C4-2B (cell line): ENCODE measurements around the gene RAB11FIP4.

Source experiments
- H3K27ac ChIP-seq: fragments of 450-650 bp; 2 replicates; pipeline ENCODE4 v1.5.1; 2017
- CTCF ChIP-seq: fragments of 450-650 bp; conservative IDR thresholded peaks from 2 replicates; pipeline ENCODE4 v1.5.1; 2017; ENCODE audit warnings: mild to moderate bottlenecking
- ZFX ChIP-seq: fragments of 450-650 bp; IDR thresholded peaks from 2 replicates; pipeline ENCODE4 v1.6.1; 2017

The RAB11FIP4 gene

GRCh38 chr17:31585280-31585630 lies 193.8 kb downstream of the RAB11FIP4 start:
- no peak overlapping the region for H3K27ac ChIP-seq
- TF ChIP-seq ZFX (no peak), CTCF (no peak)

GRCh38 chr17:31586946-31587345 lies 195.5 kb downstream of the RAB11FIP4 start:
- no peak overlapping the region for H3K27ac ChIP-seq
- TF ChIP-seq ZFX: no peak
- no peak for TF ChIP-seq CTCF

GRCh38 chr17:31587462-31587861 lies 196.0 kb downstream of the RAB11FIP4 start:
- H3K27ac ChIP-seq: no peak overlapping the region
- TF ChIP-seq CTCF: no peak
- TF ChIP-seq ZFX: no peak
